Right ventricle myocardium inferior (tissue), 1 donor: Measurements from ENCODE around the gene KIZ. TPM values are rescaled to one million over a fixed set of nuclear protein-coding genes. Genes with fewer than 3 reads are reported as not detected.

Source experiments
- ATAC-seq: fragments of 200-7000 bp; cut with Tn5 transposase; one replicate; pipeline ENCODE4 v1.9.1; 2020; ENCODE audit warnings: mild to moderate bottlenecking, moderate library complexity
- DNase-seq: peaks from one replicate; pipeline ENCODE4 v3.0.0; 2021; ENCODE audit errors: missing footprints
- intact Hi-C: fragments of 100-400 bp; cut with DNase I; formaldehyde crosslinking; loops from one replicate; pipeline ENCODE4 v1.11.0; 2022
- total RNA-seq: library from RNA; stranded (reverse); fragmentation: NEBNext Ultra II Directional; extraction: Animal tissue kit (Norgen Biotek cat#: 25700); gene quantifications from one replicate; pipeline ENCODE4 v1.2.1, GENCODE V29; 2021
- donor health status: DM: no; HTN: yes; CAD: no; lungs with severe emphysema.

KIZ gene
- total RNA-seq, 1 donor from 2014 or later: 28.0 TPM

DNA sequence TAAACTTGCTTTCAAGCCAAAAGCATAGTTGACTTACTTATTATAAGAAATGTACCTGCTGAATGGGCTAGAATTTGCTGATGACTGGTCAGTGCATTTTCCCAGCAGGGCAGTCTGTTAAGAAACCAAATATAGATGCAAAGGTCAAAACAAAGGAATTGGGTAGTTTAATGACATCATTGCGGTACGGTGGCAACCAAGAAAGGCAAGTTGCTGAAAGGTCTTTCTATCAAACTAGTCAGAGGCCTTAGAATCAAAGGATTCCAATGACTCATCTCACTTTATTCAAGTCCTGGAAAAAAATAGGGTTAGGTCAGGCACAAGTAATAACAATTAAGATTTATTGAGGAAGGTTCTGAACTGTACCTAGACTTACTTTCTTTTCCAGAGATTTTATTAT is 76.4 kb downstream of the KIZ start:
- intact Hi-C loops: no loop called here

GRCh38 chr20:21203088-21203656 is 77.3 kb downstream of the KIZ start:
- DNase-seq (no peak), ATAC-seq (no peak)
- intact Hi-C loops: no loop called here

More for the DNA sequence above, 76.4 kb downstream of the KIZ start:
- ATAC-seq: no peak
- no peak for DNase-seq

- intact Hi-C loops: no loop called here
- DNase-seq (no peak), ATAC-seq (no peak)
These were observed 80.7 kb downstream of the KIZ start for GRCh38 chr20:21206584-21206983.

- DNase-seq (no peak), ATAC-seq (no peak)
- intact Hi-C loops: no loop called here
These were observed 83.1 kb downstream of the KIZ start for GRCh38 chr20:21208999-21209398.

DNA sequence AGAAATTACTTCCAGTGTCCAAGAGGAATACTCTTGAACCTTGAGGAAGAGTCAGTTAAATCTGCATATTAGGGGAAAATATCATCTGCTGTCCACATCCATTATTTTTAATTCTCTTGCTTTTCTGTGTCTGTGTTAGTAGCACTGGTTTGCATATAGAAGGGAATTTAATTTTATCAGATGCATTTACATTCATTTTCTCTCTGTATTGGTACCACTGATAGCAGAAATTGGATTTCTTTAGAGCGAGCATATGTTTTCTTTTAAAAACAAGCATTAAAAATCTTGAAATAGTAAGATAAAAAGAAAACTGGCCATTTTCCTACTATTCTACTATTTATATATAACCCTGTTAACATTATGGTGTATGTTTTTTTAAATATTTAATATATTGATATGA is 83.8 kb downstream of the KIZ start:
- intact Hi-C loops: no loop called here
- no peak for ATAC-seq
- no peak for DNase-seq

GRCh38 chr20:21213691-21214090 is 87.8 kb downstream of the KIZ start:
- intact Hi-C loops: no loop called here
- no peak for ATAC-seq
- no peak for DNase-seq

GRCh38 chr20:21214431-21214830 is 88.5 kb downstream of the KIZ start:
- intact Hi-C loops: no loop called here
- ATAC-seq (no peak), DNase-seq (no peak)

DNA sequence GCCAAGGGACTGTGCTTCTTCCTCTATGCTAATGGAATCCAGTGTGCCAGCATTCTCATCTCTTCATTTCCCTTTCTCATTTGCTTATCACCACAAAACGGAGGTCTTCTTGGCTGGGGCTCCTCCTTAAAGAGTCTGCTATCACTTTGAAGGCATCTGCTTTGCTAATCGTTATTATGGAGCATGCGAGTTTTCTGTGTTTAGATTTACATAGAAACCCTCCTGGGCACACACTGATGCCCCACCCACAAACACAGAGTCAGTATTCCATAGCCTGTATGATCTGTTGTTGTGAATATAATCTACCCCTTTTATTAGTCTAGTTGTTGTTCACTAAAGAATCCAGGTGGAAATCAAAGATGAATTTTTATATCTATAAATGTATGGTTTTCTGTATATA is 93.8 kb downstream of the KIZ start:
- no peak for ATAC-seq
- intact Hi-C loops: no loop called here
- no peak for DNase-seq

GRCh38 chr20:21224217-21224616 is 98.3 kb downstream of the KIZ start:
- intact Hi-C loops: no loop called here
- ATAC-seq (no peak), DNase-seq (no peak)

DNA sequence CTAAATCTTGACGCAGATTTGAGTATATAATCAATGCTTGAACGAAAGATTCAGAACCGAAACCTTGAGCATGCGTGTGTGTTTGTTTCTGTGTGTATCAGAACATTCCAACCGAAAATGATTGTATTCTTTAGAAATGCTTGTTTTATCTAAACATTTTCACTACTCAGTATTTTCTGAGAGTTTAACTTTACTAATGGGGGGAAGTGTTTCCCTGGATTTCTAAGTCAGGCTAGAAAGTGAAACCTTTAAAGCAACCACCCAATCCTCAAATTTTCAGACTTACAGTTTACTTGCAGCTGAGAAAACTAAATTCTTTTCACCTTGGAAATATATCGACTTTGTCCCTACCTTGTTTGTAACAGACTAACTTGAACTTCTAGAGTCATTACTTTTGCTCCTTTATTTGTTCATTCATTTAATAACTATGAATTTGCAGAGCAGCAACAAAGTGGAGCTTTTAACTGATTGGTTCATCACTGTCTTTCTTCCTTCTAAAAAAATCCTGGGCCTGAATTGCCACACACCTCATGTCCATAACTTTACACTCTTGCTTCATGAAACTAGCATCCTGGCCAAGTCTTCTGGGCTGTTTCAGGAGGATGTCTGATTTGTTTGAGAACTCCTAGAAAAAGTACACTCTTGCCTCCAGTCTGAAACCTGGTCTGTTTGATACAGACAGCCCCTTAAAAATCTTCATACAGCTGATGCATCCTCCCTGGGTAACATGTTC is 99.5 kb downstream of the KIZ start:
- ATAC-seq (no peak), DNase-seq (no peak)
- intact Hi-C loops: no loop called here

- intact Hi-C loops: no loop called here
- no peak for ATAC-seq
- DNase-seq: no peak
These were observed 102.6 kb downstream of the KIZ start for GRCh38 chr20:21228511-21228910.

GRCh38 chr20:21229163-21229562 is 103.3 kb downstream of the KIZ start:
- intact Hi-C loops: no loop called here
- DNase-seq: no peak

DNA sequence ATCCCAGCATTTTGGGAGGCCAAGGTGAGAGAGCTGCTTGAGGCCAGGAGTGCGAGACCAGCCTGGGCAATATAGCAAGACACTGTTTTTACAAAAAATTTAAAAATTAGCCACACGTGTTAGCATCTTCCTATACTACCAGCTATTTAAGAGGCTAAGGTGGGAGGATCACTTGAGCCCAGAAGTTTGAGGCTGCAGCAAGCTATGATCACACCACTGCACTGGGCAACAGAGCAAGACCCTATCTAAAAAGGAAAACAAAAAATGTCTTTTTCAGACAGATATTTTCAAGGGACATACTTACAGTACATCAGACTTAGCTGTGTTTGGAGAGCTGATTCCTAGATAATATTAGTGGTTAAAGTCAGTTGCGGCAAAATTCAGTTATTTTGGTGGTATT is 104.3 kb downstream of the KIZ start:
- ATAC-seq: no peak
- intact Hi-C loops: loop anchor here (10.0 kb wide), 2 partner anchors 365 to 395 kb away; no protein-coding TSS in a partner anchor
- DNase-seq: no peak

More at GRCh38 chr20:21229163-21229562, 103.3 kb downstream of the KIZ start:
- ATAC-seq: no peak

GRCh38 chr20:21230686-21231085 is 104.8 kb downstream of the KIZ start:
- ATAC-seq: no peak
- DNase-seq: no peak
- intact Hi-C loops: loop anchor here (10.0 kb wide), 2 partner anchors 366 to 396 kb away; no protein-coding TSS in a partner anchor

DNA sequence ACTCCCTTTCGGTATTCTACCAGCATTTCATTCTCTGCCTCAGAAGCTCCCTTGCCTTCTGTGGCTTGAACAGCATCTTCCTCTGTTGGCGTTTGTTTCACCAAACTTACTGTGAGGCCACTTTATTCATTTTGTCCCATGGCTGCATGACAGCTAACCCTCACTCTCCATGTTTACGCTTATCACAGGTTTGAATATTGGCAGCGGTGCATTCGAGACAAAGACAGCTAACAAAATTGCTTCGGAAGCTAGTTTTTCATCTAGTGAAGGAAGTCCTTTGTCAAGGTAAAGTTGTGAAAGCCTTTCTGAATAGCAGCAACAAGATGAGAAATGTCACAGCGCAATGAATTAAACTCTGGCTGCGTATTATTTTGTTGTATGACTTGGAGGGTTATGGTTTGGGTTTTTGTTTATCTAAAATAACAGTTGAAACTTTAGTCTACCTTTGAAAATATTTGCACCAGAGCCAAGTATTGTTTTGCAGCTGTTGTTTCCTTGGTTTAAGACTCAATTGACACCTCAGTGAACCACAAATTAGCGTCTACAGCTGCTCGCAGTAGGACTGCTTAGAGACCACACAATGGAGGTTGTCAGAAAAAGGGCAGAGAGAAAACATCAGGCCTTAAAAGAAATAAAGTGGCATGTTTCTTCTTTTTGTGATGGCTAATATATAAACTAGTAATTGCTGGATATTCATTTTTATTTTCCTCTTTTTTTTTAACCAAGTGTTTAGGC is 106.8 kb downstream of the KIZ start:
- intact Hi-C loops: loop anchor here (10.0 kb wide), 2 partner anchors 368 to 398 kb away; no protein-coding TSS in a partner anchor
- no peak for ATAC-seq
- no peak for DNase-seq

GRCh38 chr20:21234324-21234723 is 108.4 kb downstream of the KIZ start:
- intact Hi-C loops: loop anchor here (10.0 kb wide), 2 partner anchors 370 to 400 kb away; no protein-coding TSS in a partner anchor
- ATAC-seq (no peak), DNase-seq (no peak)

DNA sequence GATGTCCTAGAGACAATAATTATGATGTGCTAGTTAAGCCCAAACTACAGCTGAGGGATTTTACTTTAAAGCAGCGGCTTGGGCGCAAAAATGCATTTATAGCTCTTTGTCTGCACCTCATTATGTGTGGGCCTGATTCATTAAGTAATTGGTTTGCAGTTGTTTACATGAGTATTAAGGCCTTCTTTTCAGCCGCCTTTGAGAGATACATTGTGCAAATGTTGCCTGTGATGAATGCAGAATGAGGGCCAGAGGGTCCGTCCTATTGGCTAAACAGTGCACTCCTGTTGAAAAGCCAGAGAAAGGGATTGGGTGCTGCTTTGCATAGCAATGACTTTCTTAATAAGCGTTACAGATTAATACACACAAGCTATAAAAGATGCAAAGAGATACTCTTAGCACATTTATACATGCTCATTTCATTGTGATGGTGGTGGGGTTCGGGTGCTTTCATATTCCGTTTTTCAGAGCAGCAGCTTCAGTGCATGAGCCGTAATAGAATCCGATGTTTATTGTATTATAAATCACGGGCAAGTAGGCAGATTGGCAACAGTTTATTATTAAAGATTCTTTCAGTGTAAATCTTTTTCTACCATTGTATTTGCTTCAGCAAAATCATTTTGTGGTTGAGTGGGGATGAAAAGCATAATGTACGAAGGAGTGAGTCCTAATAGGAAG is 109.1 kb downstream of the KIZ start:
- DNase-seq (no peak), ATAC-seq (no peak)
- intact Hi-C loops: loop anchor here (1.0 to 10.0 kb wide), 5 partner anchors 67 to 400 kb away; partner anchors contain the start of gene XRN2

- DNase-seq (peak; percentile 75), ATAC-seq (no peak)
- intact Hi-C loops: loop anchor here (1.0 to 10.0 kb wide), 5 partner anchors 67 to 401 kb away; partner anchors contain the start of gene XRN2
These were observed 109.9 kb downstream of the KIZ start for GRCh38 chr20:21235484-21236445.
